H1 (cell line): ENCODE measurements around the gene ADGRB3. TPM values are rescaled to one million over a fixed set of nuclear protein-coding genes. Genes with fewer than 3 reads are reported as not detected.

Experiments used
- CTCF ChIA-PET: fragments of 300-600 bp; sonication (Branson Sonifier 250); formaldehyde crosslinking; loops from one replicate; lab custom pipeline; 2021; ENCODE audit not compliant: partially characterized antibody; lab: Charles Lee
- POLR2A ChIA-PET: fragments of 300-600 bp; sonication (Branson Sonifier 250); formaldehyde crosslinking; loops from one replicate; lab custom pipeline; 2021; ENCODE audit warnings: inconsistent platforms; ENCODE audit not compliant: partially characterized antibody; lab: Charles Lee
- DNase-seq, 2 experiments: peaks; one replicate each; pipeline versions ENCODE4 v3.0.0 to v3.0.0-alpha.2; 2010 to 2022; ENCODE audit warnings: low spot score in 2 of 2, low read depth in 1 of 2, mixed read lengths in 1 of 2
- FAIRE-seq: peaks from 2 replicates; lab custom pipeline; 2011; peaks lifted over from hg19 to GRCh38; lab: Jason Lieb, UNC
- H2AFZ ChIP-seq: 2 replicates; pipeline ENCODE4 v1.8.1; 2012; ENCODE audit warnings: low read length, inconsistent platforms
- H2AK5ac ChIP-seq: 2 replicates; pipeline ENCODE4 v1.6.1; 2013; ENCODE audit warnings: low read depth, low read length
- H2BK120ac ChIP-seq: replicated peaks from 2 replicates; pipeline ENCODE3; 2013; ENCODE audit warnings: low read depth, low read length, inconsistent platforms
- H2BK12ac ChIP-seq: 2 replicates; pipeline ENCODE4 v1.6.1; 2013; ENCODE audit warnings: low read depth, low read length
- H2BK15ac ChIP-seq: 2 replicates; pipeline ENCODE4 v1.6.1; 2013; ENCODE audit warnings: low read length
- H2BK20ac ChIP-seq: 2 replicates; pipeline ENCODE4 v1.6.1; 2013; ENCODE audit warnings: low read length
- H2BK5ac ChIP-seq: 2 replicates; pipeline ENCODE4 v1.6.1; 2013; ENCODE audit warnings: low read depth, low read length
- H3K14ac ChIP-seq: 2 replicates; pipeline ENCODE4 v1.6.1; 2013; ENCODE audit warnings: inconsistent platforms; ENCODE audit not compliant: insufficient read length
- H3K18ac ChIP-seq: 2 replicates; pipeline ENCODE4 v1.6.1; 2013; ENCODE audit warnings: low read length; ENCODE audit errors: extremely low read depth
- H3K23ac ChIP-seq: 2 replicates; pipeline ENCODE4 v1.6.1; 2013; ENCODE audit warnings: inconsistent platforms; ENCODE audit not compliant: insufficient read length
- H3K23me2 ChIP-seq: 2 replicates; pipeline ENCODE4 v1.6.1; 2013; ENCODE audit warnings: low read depth, low read length
- H3K27ac ChIP-seq: 2 replicates; pipeline ENCODE4 v1.6.1; 2011; ENCODE audit warnings: low read depth, low read length, inconsistent platforms
- H3K27me3 ChIP-seq, 4 experiments: replicated peaks in 1 of 4; 1 replicate in 1 of 4; 2 replicates in 3 of 4; pipeline versions ENCODE4 v1.6.1 to v1.8.1; 2011 to 2013; ENCODE audit warnings: low read length in 3 of 4, mild to moderate bottlenecking in 3 of 4, inconsistent platforms in 2 of 4, mixed read lengths in 2 of 4, moderate library complexity in 1 of 4; ENCODE audit not compliant: control insufficient read depth in 3 of 4, insufficient read depth in 3 of 4; ENCODE audit errors: extremely low read depth in 1 of 4
- H3K36me3 ChIP-seq, 4 experiments: 2 replicates each; pipeline versions ENCODE4 v1.6.1 to v1.8.1; 2011 to 2013; ENCODE audit warnings: mild to moderate bottlenecking in 4 of 4, low read length in 3 of 4, moderate library complexity in 2 of 4, control low read depth in 1 of 4, inconsistent platforms in 1 of 4; ENCODE audit not compliant: insufficient read depth in 4 of 4, control insufficient read depth in 2 of 4
- H3K4ac ChIP-seq: replicated peaks from 2 replicates; pipeline ENCODE3; 2013; ENCODE audit warnings: low read length, low read depth, mixed read lengths, inconsistent platforms; ENCODE audit not compliant: insufficient read length
- H3K4me1 ChIP-seq, 4 experiments: replicated peaks in 1 of 4; 1 replicate in 1 of 4; 2 replicates in 3 of 4; pipeline versions ENCODE4 v1.6.1 to v1.8.1; 2011 to 2013; ENCODE audit warnings: low read length in 3 of 4, inconsistent platforms in 2 of 4, mixed read lengths in 1 of 4; ENCODE audit not compliant: insufficient read depth in 4 of 4, control insufficient read depth in 3 of 4
- H3K4me2 ChIP-seq, 2 experiments: 2 replicates each; pipeline versions ENCODE4 v1.6.1 to v1.8.1; 2011 to 2013; ENCODE audit warnings: low read depth in 2 of 2, low read length in 2 of 2, control low read depth in 1 of 2, inconsistent platforms in 1 of 2, mild to moderate bottlenecking in 1 of 2; ENCODE audit not compliant: insufficient read depth in 1 of 2
- H3K4me3 ChIP-seq, 4 experiments: fragments of 200-600, 300-600 bp in 1 of 4; sonication (generic), shearing (Covaris generic), sonication (Bioruptor Twin) in 1 of 4; 2 replicates each; pipeline versions ENCODE4 v1.5.1 to v1.8.1; 2011 to 2016; ENCODE audit warnings: low read length in 4 of 4, low read depth in 3 of 4, control low read depth in 2 of 4, inconsistent platforms in 2 of 4, mild to moderate bottlenecking in 2 of 4, mixed read lengths in 1 of 4, moderate library complexity in 1 of 4; ENCODE audit not compliant: insufficient read depth in 2 of 4; ENCODE audit errors: extremely low read depth in 1 of 4
- H3K56ac ChIP-seq: replicated peaks from 2 replicates; pipeline ENCODE3; 2013; ENCODE audit warnings: low read depth, mild to moderate bottlenecking, mixed read lengths, low read length, inconsistent platforms; ENCODE audit not compliant: insufficient read length
- H3K79me1 ChIP-seq: 2 replicates; pipeline ENCODE4 v1.6.1; 2013; ENCODE audit warnings: low read depth, low read length, control low read depth
- H3K79me2 ChIP-seq, 2 experiments: 2 replicates each; pipeline versions ENCODE4 v1.6.1 to v1.8.1; 2012 to 2013; ENCODE audit warnings: low read length in 2 of 2, mild to moderate bottlenecking in 2 of 2, inconsistent platforms in 1 of 2; ENCODE audit not compliant: insufficient read depth in 2 of 2, control insufficient read depth in 1 of 2
- H3K9ac ChIP-seq, 4 experiments: replicated peaks in 1 of 4; 1 replicate in 1 of 4; 2 replicates in 3 of 4; pipeline versions ENCODE4 v1.6.1 to v1.8.1; 2011 to 2013; ENCODE audit warnings: low read depth in 3 of 4, low read length in 3 of 4, control low read depth in 2 of 4, mild to moderate bottlenecking in 2 of 4, moderate library complexity in 2 of 4, inconsistent platforms in 1 of 4; ENCODE audit errors: extremely low read depth in 1 of 4
- H3K9me3 ChIP-seq, 2 experiments: 2 replicates each; pipeline versions ENCODE4 v1.6.1 to v1.8.1; 2012 to 2013; ENCODE audit warnings: mild to moderate bottlenecking in 2 of 2, moderate library complexity in 2 of 2, control low read depth in 1 of 2, inconsistent platforms in 1 of 2, low read depth in 1 of 2, low read length in 1 of 2, mixed read lengths in 1 of 2; ENCODE audit not compliant: insufficient read depth in 2 of 2
- H4K20me1 ChIP-seq, 2 experiments: replicated peaks in 1 of 2; 2 replicates each; pipeline versions ENCODE3 to v1.8.1; 2011 to 2013; ENCODE audit warnings: inconsistent platforms in 2 of 2, low read length in 2 of 2, mild to moderate bottlenecking in 1 of 2; ENCODE audit not compliant: insufficient read depth in 2 of 2, control insufficient read depth in 1 of 2
- H4K5ac ChIP-seq: 2 replicates; pipeline ENCODE4 v1.6.1; 2013; ENCODE audit warnings: low read length, low read depth, mixed read lengths, inconsistent platforms; ENCODE audit not compliant: insufficient read length
- H4K8ac ChIP-seq: 2 replicates; pipeline ENCODE4 v1.8.0; 2013; ENCODE audit warnings: mild to moderate bottlenecking, moderate library complexity, low read length, inconsistent platforms; ENCODE audit not compliant: insufficient read depth; ENCODE audit errors: extremely low read depth
- H4K91ac ChIP-seq: replicated peaks from 2 replicates; pipeline ENCODE3; 2013; ENCODE audit warnings: low read length, mixed read lengths, inconsistent platforms; ENCODE audit not compliant: insufficient read length
- ASH2L ChIP-seq: fragments of 200-600, 300-600 bp; sonication (generic); IDR thresholded peaks from one replicate; pipeline ENCODE4 v1.7.1; 2017; ENCODE audit warnings: low read length
- KDM4A ChIP-seq: IDR thresholded peaks from one replicate; pipeline ENCODE4 v1.7.1; 2012; ENCODE audit warnings: low read depth, mild to moderate bottlenecking, moderate library complexity, low read length, inconsistent platforms; ENCODE audit not compliant: severe bottlenecking
- KDM5A ChIP-seq: fragments of 200-600 bp; IDR thresholded peaks from 2 replicates; pipeline ENCODE4 v1.7.1; 2012; ENCODE audit warnings: mild to moderate bottlenecking, low read length, inconsistent platforms, mixed read lengths
- NRF1 ChIP-seq: IDR thresholded peaks from 2 replicates; pipeline ENCODE4 v1.6.1; 2011; ENCODE audit warnings: mild to moderate bottlenecking, low read depth, low read length, improper control_type of control experiment
- POU5F1 ChIP-seq: IDR thresholded peaks from 2 replicates; pipeline ENCODE4 v1.6.1; 2011; ENCODE audit warnings: low read depth, mild to moderate bottlenecking, low read length, moderate library complexity
- SUZ12 ChIP-seq: fragments of 200-600 bp; sonication (generic); IDR thresholded peaks from 2 replicates; pipeline ENCODE4 v1.6.1; 2012; ENCODE audit warnings: mild to moderate bottlenecking, inconsistent platforms, low read length, moderate library complexity, mixed read lengths
- ZNF274 ChIP-seq: IDR thresholded peaks from 2 replicates; pipeline ENCODE4 v1.7.0; 2012; ENCODE audit warnings: low read length, borderline replicate concordance; ENCODE audit errors: extremely low read depth
- WGBS, 2 experiments: shearing (Covaris generic) in 1 of 2; methylation state at CpG; one replicate each; pipeline versions ENCODE4 v1.1.6 to v1.1.7; 2013 to 2015; ENCODE audit warnings: low lambda C conversion rate in 2 of 2, mixed read lengths in 2 of 2, inconsistent platforms in 1 of 2, low coverage in 1 of 2, missing lambda C conversion rate in 1 of 2; ENCODE audit not compliant: insufficient replicate concordance in 2 of 2, insufficient coverage in 1 of 2, insufficient read length in 1 of 2; ENCODE audit errors: extremely low coverage in 1 of 2, missing lambda C conversion rate in 1 of 2; 5-methylcytosine and 5-hydroxymethylcytosine counted together
- polyA plus RNA-seq, 7 experiments: library from polyadenylated mRNA; depleted of rRNA in 3 of 7; stranded (reverse) in 5 of 7; unstranded in 2 of 7; fragments of >200 nt in 5 of 7; fragments of 200-250 nt in 2 of 7; gene quantifications; 1 replicate in 5 of 7; 2 replicates in 1 of 7; 4 replicates in 1 of 7; pipeline versions ENCODE4 v1.2.1 to v1.2.3, GENCODE V29; 2011 to 2013; ENCODE audit warnings: missing spikeins in 2 of 7, mixed read lengths in 2 of 7
- total RNA-seq: library from RNA; stranded (reverse); fragmentation: NEBNext Ultra II Directional; extraction: Animal tissue kit (Norgen Biotek cat#: 25700); gene quantifications from 2 replicates; pipeline ENCODE4 v1.2.1, GENCODE V29; 2021

The ADGRB3 gene
- total and polyA plus RNA-seq, 2 of the 8 experiments (the other 6 are each of a cell fraction or from before 2014, with no cell fraction given) = 0.35 to 1.2 TPM

GRCh38 chr6:68760485-68760884 lies 125.4 kb downstream of the ADGRB3 start:
- H2AFZ ChIP-seq = no peak overlapping the region
- H3K14ac ChIP-seq = no peak overlapping the region
- 87% methylated on average over 2 of the region's 2 CpGs; no CpG with 5 or more reads in 1 of the 2 experiments for WGBS, 2 experiments
- H3K18ac ChIP-seq = no peak overlapping the region
- DNase-seq (no peak), FAIRE-seq (no peak)
- POLR2A ChIA-PET = no interaction called here
- H3K4me3 ChIP-seq = no peak overlapping the region
- no peak overlapping the region for H3K27ac ChIP-seq
- no peak overlapping the region for H4K5ac ChIP-seq
- no peaks in the 10 kb centered on the region for H3K27me3 ChIP-seq
- H3K79me1 ChIP-seq = no peaks in the 10 kb centered on the region
- H2AK5ac ChIP-seq = no peak overlapping the region
- no peak overlapping the region for H2BK15ac ChIP-seq
- H2BK12ac ChIP-seq = no peak overlapping the region
- H3K36me3 ChIP-seq = no peaks in the 10 kb centered on the region
- TF ChIP-seq KDM5A = no peak
- no peak for TF ChIP-seq ZNF274
- no peak for TF ChIP-seq SUZ12
- TF ChIP-seq KDM4A = no peak
- no peak for TF ChIP-seq POU5F1
- TF ChIP-seq NRF1 = no peak
- no peak for TF ChIP-seq ASH2L
- no peak overlapping the region for H3K56ac ChIP-seq
- H4K20me1 ChIP-seq = no peaks in the 10 kb centered on the region
- CTCF ChIA-PET = interaction anchor here (1.0 kb wide), 1 partner anchor 123 kb away, joined by 3 read pairs; no protein-coding TSS in a partner anchor
- H3K4me2 ChIP-seq = no peak overlapping the region
- H4K8ac ChIP-seq = no peak overlapping the region
- H2BK5ac ChIP-seq = no peak overlapping the region
- no peaks in the 10 kb centered on the region for H3K79me2 ChIP-seq
- H3K4me1 ChIP-seq = no peaks in the 10 kb centered on the region
- H2BK20ac ChIP-seq = no peak overlapping the region
- no peaks in the 10 kb centered on the region for H3K9me3 ChIP-seq
- H2BK120ac ChIP-seq = no peak overlapping the region
- no peak overlapping the region for H3K9ac ChIP-seq
- no peak overlapping the region for H3K23ac ChIP-seq
- no peak overlapping the region for H4K91ac ChIP-seq
- no peaks in the 10 kb centered on the region; the same call in 1 of the 2 replicates for H3K23me2 ChIP-seq
- no peak overlapping the region for H3K4ac ChIP-seq
